GM19023 (cell line): ENCODE data around the gene TOR3A.

Experiments
- ATAC-seq: cut with Tn5 transposase; IDR thresholded peaks from one replicate; pipeline ENCODE4 v1.9.1; 2021; ENCODE audit warnings: mild to moderate bottlenecking, moderate library complexity; ENCODE audit not compliant: unreplicated experiment

TOR3A gene

DNA sequence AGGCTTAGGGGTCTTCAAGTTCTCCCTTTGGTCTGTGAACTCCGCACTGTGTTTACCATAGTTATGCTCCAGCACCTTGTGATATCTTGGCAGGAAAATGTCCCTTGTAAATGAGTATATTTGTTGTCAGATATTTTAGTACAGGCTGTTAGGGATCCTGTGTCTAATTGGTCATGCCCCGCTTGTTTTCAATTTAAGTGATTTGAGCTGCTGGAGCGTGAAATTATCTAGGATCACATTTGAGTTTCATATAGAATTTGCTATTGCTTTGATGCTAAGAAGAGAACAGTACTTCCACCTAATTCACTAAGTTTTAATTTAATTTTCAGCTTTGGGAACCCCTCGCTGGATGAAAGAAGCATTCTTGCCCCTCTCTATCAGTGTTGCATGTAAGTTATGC lies 15.4 kb upstream of the TOR3A start:
- no peak for ATAC-seq

DNA sequence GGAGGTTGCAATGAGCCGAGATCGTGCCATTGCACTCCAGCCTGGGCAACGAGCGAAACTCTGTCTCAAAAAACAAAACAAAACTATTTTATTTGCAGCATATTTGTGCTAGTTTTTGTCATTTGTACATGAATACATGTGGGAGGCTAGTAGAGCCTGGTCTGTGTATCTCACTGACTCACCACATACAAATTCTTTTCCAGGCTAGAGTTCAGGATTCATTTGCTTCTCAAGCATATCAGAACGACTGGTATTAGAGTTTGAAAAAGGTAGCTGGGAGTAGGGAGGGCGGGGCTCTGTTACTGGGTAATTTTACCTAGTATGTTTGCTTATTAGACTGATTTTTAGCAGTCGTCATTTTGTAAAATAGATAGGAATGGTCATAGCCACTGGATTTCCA lies 4.5 kb upstream of the TOR3A start:
- no peak for ATAC-seq

DNA sequence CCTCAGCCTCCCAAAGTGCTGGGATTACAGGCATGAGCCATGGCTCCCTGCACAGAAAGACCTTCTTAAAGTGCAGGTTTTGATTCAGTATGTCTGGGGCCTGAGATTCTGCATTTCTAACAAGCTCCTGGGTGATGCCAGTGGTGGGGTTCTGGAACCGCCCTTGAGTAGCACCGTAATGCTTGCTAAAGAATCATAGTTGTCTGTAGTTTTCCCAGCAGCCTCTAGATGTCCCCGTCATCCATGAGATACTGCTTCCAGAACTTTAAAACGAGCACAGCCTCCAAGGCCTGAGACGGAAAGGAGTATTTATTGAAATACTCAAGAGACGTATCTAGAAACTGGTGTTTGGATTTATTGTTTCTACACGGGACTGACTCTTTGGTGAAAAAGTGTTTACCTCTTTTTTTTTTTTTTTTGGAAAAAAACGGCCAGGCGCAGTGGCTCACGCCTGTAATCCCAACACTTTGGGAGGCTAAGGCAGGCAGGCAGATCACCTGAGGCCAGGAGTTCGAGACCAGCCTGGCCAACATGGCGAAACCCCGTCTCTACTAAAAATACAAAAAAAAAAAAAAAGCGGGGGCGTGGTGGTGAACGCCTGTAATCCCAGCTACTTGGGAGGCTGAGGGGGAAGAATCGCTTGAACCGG lies 2.6 kb upstream of the TOR3A start:
- no peak for ATAC-seq

DNA sequence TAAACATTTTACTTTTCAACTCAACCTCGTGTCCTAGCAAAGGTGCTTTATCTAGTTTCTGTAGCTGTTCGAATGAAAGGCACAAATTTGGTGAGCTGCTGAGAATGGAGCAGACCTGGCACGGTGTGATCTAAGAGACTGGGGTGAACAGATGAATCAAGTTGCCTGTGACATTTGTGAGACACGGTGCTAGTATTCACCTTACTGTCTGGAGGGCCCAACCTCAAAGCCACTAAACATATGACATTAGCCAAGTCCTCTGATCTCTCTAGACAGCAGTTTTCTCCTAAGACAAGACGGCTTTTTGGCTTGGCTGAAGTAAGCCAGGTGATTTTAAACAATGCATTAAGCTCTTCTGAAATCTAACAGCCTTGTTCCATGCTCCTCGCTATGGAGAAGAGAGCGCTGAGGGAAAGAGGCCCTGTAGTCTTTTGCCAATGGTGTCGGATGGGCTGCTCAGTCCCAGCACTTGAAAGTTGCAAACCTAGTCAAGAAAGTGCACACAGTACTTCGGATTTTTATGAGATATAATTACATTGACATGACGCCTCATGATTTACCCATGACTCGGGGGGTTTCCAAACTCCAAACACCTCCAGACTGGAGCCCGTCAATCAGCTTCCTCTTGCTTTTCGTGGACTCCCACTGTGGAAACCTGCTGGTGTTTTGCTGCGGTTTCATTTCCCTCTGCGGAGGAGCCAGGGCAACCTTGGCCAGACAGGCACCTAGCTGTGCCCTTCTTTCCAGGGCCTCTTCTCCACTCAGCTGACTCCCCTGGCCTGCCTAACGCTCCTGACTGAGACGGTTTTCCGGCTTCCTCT lies 794 bp upstream of the TOR3A start:
- no peak for ATAC-seq

DNA sequence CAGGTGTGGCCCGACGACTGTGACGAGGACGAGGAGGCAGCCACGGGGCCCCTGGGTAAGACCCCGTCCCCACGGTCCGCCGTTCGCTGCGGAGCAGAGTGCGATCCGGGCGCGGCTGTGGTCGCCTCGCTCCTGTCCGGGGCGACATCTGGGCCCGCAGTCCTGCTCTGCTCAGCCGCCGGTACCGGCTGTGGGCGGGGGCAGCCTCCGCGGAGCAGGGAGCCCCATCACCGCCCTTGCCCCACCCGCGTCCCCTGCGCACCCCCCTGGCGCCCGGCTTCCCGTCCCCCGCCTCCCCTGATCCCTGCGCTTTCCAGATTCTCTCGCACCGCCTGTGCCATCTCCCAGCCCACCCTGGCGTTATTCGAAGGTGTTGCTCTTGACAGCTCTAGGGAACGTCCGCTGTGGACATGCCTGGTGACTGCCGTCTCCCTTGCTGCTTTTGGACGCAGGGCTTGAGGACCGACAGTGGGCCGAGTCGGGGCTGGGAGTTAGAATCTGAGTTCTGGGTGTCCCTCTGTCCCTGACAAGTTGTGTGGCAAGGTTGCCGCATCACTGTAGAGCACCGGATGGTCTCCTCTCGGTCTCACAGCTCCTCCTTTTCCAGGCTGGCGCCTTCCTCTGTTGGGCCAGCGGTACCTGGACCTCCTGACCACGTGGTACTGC lies 596 bp downstream of the TOR3A start:
- ATAC-seq, result peak; percentile 11

DNA sequence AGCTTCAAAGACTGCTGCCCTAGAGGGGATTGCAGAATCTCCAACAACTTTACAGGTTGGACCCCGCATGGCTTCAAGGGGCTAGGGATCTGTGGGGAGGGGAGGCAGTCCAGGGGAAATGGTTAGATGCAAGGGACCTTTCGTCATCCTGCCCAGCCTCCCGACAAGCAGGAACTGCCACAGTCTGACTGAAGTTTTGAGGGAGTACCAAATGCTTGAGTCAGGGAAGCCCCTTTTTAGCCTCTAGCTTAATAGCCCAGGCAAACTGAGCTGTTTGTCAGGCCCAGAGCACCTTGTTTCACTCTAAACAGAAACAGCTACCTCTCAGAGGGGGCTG lies 1.1 kb downstream of the TOR3A start:
- no peak for ATAC-seq

DNA sequence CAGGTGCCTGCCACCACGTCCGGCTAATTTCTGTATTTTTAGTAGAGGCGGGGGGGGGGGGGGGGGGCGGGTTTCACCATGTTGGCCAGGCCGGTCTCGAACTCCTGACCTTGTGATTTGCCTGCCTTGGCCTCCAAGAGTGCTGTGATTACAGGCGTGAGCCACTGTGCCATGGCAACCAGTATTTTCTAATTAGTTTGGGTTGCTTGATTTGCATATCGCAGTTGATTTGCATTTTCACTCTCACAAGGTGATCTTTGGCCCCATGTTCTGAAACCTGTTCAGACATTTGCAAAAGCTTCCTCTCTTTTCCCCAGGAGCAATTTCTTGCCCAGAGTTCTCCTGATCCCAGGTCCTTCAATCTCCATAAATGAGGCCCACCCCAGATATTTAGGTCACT lies 1.7 kb downstream of the TOR3A start:
- ATAC-seq, result no peak

DNA sequence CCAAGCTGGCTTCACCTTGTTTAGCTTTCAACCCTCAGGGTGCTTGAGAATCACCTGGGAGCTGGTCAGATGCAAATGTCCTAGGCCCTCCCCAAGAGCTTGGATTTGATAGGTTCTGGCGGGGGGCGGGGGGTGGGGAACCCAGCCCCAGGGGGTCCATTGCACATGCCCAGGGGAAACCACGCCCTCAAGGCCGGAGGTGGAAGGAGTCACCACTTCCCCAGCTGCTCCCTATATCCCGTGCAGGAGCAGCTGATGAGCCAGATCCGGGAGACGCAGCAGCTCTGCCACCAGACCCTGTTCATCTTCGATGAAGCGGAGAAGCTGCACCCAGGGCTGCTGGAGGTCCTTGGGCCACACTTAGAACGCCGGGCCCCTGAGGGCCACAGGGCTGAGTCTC lies 5.8 kb downstream of the TOR3A start:
- ATAC-seq, result no peak

DNA sequence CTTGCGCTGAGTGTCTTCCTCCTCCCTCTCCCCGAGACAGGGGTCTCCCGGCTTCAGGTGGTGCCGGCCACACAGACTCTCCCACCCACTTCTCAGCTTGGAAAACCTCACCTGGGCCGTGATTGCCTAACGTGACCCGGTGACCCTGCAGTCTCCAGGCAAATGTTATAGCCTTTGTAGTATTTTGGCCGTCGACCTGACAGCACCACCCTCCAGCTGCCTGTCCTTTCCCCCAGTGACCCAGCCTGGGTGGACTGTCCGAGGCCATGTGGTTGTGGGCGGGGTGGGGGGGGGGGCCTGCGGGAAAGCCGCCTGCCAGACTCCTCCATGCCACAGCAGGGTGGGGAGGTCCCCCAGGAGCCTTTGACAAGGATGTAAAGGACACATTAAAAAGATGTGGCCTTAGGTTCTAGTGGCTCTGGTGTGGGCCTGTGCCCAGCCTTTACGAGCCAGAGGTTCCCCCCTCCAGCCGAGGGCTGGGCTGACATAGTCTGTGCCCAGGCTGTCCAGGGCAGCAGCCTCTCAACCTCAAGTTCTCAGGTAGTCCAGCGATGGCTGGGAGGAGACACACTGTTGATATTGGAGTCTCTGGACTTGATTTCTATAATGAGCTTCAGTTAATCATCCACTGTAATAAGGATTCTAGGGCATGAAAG lies 8.1 kb downstream of the TOR3A start:
- no peak for ATAC-seq

DNA sequence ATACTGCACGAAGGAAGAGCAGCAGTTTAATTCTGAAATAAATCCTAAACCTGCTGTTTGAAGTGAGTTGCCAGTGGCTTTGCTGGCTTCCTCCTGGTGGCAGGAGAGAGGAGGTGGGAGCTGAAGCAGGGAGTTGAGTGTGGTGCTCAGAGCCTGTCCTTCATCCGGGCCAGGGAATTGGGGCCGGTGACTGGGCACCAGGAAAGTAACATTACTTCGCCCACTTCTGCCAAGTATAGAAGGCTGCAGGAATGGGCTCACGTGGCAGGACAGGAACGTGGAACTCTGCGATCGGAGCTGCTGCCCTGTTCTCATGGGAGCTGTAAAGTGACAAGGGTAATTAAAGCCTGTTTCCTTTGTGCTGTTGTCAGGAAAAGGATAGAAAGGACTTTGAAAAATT lies 8.7 kb downstream of the TOR3A start:
- no peak for ATAC-seq

DNA sequence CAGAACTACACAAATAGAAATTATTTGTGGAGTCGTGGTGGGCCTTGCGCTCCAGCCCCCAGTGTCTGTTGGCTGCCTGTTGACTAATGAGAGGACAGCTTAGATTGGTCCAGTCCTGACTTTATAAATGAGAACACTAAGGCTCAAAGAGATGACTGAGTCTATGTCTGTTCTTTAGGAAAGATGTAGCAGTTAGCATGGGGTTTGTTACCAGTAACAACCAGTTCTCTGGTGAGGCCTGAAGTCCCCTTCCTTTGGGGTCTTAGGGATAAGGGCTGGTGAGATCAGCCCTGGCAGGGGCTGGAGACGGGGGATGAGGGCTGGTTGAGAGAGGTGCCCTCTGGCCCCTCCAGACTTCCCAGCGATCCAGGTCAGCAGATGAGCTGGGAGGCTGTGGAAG lies 9.1 kb downstream of the TOR3A start:
- no peak for ATAC-seq

DNA sequence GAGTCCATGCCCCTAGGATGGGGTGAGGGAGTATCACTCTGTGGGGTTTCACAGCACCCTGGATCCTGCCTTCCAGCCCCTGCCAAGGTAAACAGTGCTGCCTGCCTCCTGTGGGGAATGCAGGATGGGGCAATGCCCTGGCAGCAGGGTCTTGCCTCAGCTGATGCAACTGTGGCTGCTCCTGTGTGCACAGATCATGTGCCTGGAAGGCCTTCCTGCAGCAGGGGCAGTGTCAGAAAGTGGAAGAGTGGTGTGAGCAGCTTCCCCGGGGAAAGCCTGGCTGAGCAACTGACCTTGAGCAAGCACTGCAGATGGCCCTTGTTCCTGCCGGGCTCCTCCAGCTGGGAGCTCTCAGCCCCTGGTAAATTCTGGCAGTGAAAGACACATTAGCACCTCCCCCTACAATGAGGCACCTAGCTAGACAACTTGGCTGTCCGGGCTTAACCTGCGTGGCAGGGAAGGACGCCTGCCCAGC lies 9.9 kb downstream of the TOR3A start:
- ATAC-seq, result no peak

DNA sequence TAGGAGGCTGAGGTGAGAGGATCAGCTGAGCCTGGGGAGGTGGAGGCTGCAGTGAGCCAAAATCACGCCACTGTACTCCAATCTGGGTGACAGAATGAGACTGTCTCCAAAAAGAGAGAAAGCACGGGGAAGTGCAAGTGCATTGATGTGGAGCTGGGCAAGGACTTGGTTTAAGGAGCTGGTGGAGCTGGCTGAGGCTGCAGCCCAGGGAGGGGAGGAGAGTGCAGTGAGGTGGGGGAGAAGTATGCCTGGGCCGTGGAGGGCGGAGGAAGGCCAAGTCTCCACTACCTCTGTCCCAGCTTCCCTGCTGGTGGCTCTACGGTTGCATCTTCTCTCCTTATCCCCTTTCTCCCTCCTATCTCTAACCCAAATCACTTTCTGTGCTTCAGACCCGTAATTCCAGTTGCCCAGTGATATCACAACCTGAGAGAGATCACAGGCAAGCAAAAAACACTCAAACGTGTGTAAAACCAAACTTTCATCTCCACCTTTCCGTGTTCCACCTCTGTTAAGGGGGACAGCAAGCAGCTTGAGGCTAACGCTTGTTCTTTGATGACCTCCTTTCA lies 11.1 kb downstream of the TOR3A start:
- no peak for ATAC-seq

DNA sequence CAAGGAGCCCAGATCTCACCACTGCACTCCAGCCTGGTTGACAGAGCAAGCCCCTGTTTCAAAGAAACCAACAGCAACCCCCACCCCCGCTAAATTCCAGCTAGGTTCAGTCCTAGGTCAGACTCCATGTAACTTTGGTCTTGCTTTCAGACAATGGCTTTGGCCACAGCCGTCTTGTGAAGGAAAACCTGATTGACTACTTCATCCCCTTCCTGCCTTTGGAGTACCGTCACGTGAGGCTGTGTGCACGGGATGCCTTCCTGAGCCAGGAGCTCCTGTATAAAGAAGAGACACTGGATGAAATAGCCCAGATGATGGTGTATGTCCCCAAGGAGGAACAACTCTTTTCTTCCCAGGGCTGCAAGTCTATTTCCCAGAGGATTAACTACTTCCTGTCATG lies 12.9 kb downstream of the TOR3A start:
- no peak for ATAC-seq

DNA sequence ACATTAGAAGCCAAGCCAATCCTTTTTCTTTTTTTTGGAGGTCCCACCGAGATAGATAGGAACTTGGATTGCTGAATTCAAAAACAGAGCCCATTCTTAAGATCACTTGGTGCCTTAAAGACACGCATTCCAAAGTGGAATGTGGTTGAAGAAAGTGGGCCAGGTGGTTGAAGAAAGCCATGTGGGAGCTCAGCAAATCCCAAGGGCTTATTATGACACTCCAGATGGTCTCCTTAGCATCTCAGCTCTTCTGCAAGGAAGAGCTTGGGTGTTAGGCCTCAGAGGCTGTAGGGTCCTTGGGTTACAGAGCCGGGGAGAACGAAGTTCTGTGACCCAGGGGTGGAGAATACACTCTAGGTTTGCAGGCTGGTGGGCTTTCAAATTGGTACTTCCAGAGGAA lies 13.5 kb downstream of the TOR3A start:
- ATAC-seq, result no peak

DNA sequence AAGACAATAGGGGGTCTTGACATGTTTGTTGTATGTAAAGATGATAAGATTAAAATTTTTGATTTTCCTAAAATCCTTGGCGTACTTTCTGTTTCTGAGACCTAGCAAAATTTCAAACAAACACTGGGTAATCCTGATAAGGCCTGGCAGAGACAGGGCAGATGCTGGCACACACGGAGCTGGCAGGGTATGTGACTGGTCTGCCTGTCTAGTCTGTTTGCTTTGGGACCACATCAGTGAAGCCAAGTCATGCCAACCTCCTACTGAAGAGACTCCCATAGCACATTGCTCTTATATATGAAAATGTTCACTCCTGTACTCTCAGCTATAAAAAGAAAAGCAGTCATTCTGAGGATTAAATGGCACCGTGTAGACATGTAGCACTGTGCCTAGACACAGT lies 14.1 kb downstream of the TOR3A start:
- no peak for ATAC-seq

DNA sequence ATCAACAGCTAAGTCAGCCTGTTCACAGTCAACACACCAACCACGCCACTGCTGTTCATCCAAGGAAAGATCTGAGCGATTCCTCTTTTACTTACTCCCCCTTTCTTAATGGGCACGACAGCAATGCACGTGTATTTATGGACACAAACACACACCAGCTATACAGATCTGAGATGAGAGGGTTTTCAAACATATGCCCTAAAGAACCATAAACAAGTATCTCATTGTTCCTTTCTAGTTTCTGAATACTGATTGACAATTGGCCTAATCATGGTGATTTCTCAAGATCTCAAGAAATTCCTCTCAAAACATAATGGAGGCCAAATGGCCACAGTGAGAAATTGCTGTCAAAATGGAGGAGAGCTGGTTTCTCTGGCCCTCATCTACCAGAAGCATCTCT lies 18.0 kb downstream of the TOR3A start:
- ATAC-seq, result no peak

DNA sequence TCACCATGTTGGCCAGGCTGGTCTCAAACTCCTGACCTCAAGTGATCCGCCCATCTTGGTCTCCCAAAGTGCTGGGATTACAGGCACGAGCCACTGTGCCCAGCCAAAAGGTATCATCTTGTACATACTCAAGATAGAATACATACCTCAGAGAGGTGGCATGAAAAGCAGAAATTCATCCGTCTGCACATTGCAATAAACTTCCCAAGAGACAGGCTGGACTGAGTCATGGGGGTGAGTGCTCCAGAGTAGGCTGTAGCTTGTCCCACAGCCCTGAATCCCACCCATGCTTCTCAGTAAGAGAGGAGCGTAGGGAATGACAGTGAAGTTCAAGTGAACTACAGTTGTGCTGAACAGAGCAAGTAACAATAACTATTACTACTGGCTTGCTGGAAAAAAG lies 19.7 kb downstream of the TOR3A start:
- no peak for ATAC-seq

DNA sequence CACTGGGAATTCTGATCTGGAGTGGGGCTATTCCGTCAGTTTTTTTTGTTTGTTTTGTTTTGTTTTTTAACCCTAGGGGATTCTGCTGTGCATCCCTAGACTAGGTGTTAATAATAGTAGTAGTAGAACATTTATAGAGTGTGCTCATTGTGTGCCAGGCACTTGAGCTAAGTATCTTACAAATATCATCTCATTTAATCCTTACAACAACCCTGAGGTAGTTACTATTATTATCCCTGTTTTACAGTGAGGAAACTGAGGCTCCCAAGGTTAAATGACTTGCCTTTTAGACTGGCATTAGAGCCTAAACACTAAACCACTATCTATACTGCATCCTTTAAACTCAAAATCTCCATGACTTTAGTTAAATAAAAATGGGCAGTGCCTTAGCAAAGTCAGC lies 22.1 kb downstream of the TOR3A start:
- no peak for ATAC-seq

DNA sequence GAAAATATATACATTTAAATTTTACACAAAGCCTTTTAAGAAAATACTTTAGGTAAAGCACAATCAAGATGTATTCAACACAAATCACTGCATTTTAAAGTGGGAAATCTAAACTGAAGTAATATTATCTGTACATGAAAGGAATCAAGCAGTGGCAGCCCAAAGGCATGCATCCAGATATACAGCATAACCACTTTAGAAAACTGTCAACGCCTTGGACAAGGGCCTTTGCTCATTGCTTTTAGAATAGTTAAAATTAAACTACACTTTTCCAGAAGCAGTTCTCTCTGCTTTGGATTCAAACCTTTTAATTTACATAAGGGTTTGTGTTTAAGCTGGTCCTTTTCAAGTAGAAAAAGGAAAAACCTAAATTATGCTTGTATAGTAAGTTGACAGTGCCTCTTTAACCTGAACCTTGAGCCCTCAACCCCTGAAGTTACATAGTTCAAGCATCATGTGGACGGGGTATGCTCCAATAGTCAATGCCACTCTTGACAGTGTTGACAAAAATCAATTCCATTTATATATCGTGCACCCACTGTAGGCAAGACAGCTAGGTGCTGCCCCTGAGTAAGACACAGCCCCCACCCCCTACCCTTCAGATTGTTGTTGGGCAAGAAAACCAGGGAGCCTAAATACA lies 22.9 kb downstream of the TOR3A start:
- ATAC-seq, result no peak

DNA sequence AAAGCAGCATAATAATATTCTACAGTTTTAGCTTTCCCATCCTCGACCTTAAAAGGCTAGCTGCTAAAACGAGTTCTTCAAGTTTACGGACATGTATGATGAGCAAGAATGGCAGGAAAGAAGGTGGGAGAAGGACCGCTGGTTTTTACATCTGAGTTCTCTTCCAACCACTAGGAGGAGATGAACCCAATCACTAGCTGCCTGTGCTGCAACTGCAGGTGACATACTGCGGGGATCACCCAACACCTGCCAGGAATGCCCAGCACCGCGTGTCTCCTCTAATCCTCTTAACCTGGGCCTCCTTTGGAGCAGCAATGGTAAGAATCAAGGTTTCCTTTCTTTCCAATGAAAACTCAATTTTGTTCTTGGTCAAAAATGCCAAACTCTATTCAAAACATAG lies 23.5 kb downstream of the TOR3A start:
- ATAC-seq, result no peak
